Uterus (tissue), 2 donors: ENCODE results near the gene LGR6.

Experiments used
- POLR2A ChIP-seq, 2 donors: fragments of 450-650 bp; IDR thresholded peaks; one replicate each; pipeline ENCODE4 v1.6.1; 2016; ENCODE audit warnings: antibody characterized with exemption in 2 of 2, mild to moderate bottlenecking in 1 of 2, moderate library complexity in 1 of 2
- TF ChIP-seq, protein P1 (sequence below), 4 experiments: fragments of 200-600 bp in 2 of 4; fragments of 450-650 bp in 2 of 4; sonication (generic) in 2 of 4; IDR thresholded peaks; one replicate each; pipeline ENCODE4 v1.5.1; 2016 to 2019; ENCODE audit warnings: antibody characterized with exemption in 4 of 4, mild to moderate bottlenecking in 2 of 4, moderate library complexity in 1 of 4

DNA sequence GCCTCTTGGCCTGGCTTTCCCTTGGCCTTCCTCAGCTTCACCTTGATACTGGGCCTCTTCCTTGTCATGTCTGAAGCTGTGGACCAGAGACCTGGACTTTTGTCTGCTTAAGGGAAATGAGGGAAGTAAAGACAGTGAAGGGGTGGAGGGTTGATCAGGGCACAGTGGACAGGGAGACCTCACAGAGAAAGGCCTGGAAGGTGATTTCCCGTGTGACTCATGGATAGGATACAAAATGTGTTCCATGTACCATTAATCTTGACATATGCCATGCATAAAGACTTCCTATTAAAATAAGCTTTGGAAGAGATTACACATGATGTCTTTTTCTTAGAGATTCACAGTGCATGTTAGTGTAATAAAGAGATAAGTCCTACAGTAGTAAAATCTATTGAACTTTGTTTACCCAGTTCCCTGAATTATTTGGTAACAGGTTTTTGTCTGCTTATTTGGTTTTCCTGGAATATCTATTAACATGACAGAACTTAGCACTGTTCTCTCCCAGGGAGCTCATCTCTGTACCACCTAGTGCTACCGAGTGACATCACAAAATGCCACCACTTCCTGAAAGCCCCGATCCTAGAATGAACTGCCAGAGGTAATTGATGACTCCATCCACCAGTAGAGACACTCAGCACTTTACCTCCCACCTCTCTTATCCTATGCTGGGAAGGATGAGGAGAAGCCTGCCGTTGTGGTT lies 125.9 kb downstream of the LGR6 start:
- TF ChIP-seq POLR2A (IDR thresholded peaks at IDR 0.05), result no peak
- TF ChIP-seq, protein P1, sequence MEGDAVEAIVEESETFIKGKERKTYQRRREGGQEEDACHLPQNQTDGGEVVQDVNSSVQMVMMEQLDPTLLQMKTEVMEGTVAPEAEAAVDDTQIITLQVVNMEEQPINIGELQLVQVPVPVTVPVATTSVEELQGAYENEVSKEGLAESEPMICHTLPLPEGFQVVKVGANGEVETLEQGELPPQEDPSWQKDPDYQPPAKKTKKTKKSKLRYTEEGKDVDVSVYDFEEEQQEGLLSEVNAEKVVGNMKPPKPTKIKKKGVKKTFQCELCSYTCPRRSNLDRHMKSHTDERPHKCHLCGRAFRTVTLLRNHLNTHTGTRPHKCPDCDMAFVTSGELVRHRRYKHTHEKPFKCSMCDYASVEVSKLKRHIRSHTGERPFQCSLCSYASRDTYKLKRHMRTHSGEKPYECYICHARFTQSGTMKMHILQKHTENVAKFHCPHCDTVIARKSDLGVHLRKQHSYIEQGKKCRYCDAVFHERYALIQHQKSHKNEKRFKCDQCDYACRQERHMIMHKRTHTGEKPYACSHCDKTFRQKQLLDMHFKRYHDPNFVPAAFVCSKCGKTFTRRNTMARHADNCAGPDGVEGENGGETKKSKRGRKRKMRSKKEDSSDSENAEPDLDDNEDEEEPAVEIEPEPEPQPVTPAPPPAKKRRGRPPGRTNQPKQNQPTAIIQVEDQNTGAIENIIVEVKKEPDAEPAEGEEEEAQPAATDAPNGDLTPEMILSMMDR (IDR thresholded peaks at IDR 0.05), result no peak
